ENCODE data around the gene OR8J3.

DNA sequence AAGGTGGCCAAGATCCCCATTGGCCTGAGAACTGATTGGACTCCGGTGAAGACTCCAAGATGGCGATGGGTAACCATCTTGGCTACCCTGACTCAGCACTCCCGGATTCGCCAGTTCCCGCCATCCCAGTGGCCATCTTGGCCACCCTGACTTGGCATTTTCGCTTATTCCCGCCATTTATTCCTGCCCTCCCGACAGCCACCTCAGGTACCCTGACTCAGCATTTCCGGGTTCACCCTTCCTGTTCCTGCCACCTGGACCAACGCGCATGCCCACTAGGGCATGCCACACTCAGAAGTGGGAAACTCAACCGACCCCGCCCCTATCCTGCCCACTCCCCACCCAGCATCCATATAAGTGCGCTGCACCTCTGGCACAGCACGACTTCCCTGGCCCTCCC lies 12.3 kb upstream of the OR8J3 start:
- TF ChIP-seq, protein P1, sequence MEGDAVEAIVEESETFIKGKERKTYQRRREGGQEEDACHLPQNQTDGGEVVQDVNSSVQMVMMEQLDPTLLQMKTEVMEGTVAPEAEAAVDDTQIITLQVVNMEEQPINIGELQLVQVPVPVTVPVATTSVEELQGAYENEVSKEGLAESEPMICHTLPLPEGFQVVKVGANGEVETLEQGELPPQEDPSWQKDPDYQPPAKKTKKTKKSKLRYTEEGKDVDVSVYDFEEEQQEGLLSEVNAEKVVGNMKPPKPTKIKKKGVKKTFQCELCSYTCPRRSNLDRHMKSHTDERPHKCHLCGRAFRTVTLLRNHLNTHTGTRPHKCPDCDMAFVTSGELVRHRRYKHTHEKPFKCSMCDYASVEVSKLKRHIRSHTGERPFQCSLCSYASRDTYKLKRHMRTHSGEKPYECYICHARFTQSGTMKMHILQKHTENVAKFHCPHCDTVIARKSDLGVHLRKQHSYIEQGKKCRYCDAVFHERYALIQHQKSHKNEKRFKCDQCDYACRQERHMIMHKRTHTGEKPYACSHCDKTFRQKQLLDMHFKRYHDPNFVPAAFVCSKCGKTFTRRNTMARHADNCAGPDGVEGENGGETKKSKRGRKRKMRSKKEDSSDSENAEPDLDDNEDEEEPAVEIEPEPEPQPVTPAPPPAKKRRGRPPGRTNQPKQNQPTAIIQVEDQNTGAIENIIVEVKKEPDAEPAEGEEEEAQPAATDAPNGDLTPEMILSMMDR (IDR thresholded peaks at IDR 0.05) = no peak
- TF ChIP-seq POLR2A (IDR thresholded peaks at IDR 0.05) = no peak
